OCI-LY1 (cell line): ENCODE measurements around the gene HDAC10.

ENCODE experiments used
- CTCF ChIP-seq: fragments of 200-600 bp; sonication (generic), shearing (Covaris generic); IDR thresholded peaks from 2 replicates; pipeline ENCODE4 v1.5.1; 2017; ENCODE audit warnings: mild to moderate bottlenecking, antibody characterized with exemption, low read length, moderate library complexity, mixed read lengths
- EZH2 ChIP-seq: fragments of 200-600 bp; sonication (generic), shearing (Covaris generic); IDR thresholded peaks from 2 replicates; pipeline ENCODE4 v1.8.0; 2017; ENCODE audit warnings: borderline replicate concordance, mixed run types, mild to moderate bottlenecking, antibody characterized with exemption, low read length, moderate library complexity, mixed read lengths

GRCh38 chr22:50197000-50197800 lies 53.9 kb downstream of the HDAC10 start:
- TF ChIP-seq CTCF (no peak), EZH2 (no peak)
